GM19238 (cell line): Measurements from ENCODE around the gene FOXP4.

Experiments
- DNase-seq: peaks from one replicate; pipeline ENCODE4 v3.0.0; 2011; ENCODE audit warnings: low spot score; ENCODE audit not compliant: insufficient read length

The FOXP4 gene

DNA sequence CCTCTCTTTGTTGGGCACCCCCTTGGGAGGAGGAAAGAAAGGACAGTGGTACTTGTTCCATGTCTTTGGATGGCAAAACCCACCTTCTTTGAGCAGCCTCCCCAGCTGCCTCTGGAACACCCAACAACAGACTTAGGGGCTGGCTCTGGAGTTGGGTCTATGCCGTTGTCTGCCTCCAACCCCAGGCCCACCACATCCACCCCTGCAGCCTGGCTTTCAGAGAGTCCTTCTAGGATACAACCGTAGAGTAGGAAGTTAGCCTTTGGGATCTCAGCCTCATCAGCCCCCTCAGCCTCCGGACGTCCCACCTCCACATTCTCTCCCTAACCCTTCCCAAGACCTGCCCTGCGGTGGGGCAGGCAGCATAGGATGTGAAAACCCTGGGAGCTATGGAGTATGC, 36.4 kb downstream of the FOXP4 start:
- no peak for DNase-seq

- DNase-seq, result no peak
These were observed 37.4 kb downstream of the FOXP4 start for GRCh38 chr6:41583565-41583964.

- no peak for DNase-seq
These were observed 38.0 kb downstream of the FOXP4 start for GRCh38 chr6:41584205-41584604.

DNA sequence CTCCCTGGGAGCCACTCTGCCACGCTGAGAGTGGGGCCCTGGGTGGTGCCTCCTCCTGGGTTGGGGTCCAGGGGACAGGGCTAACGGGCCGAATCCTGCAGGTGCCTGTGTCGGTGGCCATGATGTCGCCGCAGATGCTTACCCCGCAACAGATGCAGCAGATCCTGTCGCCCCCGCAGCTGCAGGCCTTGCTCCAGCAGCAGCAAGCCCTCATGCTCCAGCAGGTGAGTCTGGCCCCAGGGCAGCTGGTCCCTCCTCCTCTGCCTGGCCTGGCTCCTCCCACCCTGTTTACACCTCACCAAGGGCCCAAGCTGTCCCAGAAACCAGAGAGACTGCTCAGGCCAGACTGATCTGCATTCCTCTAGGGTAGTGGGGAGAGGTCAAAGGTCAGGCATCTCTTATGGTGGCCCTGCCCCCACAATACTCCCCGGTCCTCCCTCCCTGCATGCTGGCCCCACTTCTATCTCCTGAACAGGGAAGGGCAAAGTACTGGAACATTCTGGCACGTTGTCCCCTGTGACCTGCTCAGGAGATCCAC, 38.6 kb downstream of the FOXP4 start:
- DNase-seq, result no peak

DNA sequence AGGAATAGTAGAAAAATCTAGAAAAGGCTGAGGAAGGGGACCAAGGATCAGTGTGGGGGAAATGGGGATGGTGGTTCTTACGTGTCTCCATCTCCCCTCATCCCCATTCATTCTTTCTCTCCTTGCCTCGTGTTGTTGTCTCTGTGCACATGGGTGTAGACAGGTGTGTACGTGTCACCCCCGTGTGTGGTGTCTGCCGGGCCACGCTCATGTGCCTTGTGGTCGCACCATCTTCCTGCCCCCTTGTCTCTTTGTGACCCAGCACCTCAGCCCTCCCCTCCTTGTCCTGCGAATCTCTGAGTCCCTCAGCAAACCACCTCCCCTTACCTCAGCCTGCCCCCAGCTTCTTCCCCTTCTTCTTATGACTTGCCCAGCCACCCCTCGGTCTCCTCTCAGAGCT, 39.4 kb downstream of the FOXP4 start:
- no peak for DNase-seq

GRCh38 chr6:41586252-41587007, 40.2 kb downstream of the FOXP4 start:
- no peak for DNase-seq

GRCh38 chr6:41587131-41587879, 41.1 kb downstream of the FOXP4 start:
- DNase-seq, result no peak

GRCh38 chr6:41588111-41588510, 41.9 kb downstream of the FOXP4 start:
- DNase-seq, result no peak

DNA sequence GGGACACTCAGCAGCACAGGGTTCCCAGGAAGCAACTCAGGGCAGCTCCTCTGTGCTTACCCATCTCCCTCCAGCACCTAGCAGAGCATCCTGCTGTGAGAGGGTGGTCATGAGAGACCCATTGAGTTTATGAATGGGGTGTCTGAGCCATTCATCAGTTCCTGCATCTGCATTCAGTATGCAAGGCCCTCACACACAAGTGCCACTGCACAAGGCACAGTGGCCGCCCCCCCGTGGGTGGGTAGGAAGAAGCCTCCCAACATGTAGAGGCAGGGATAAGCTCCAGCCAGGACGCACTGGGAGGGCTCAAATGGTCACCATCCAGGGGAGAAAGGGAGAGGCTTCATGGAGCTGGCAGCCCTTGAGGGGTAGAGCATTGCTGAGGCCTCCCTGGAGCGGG, 43.0 kb downstream of the FOXP4 start:
- DNase-seq, result no peak

DNA sequence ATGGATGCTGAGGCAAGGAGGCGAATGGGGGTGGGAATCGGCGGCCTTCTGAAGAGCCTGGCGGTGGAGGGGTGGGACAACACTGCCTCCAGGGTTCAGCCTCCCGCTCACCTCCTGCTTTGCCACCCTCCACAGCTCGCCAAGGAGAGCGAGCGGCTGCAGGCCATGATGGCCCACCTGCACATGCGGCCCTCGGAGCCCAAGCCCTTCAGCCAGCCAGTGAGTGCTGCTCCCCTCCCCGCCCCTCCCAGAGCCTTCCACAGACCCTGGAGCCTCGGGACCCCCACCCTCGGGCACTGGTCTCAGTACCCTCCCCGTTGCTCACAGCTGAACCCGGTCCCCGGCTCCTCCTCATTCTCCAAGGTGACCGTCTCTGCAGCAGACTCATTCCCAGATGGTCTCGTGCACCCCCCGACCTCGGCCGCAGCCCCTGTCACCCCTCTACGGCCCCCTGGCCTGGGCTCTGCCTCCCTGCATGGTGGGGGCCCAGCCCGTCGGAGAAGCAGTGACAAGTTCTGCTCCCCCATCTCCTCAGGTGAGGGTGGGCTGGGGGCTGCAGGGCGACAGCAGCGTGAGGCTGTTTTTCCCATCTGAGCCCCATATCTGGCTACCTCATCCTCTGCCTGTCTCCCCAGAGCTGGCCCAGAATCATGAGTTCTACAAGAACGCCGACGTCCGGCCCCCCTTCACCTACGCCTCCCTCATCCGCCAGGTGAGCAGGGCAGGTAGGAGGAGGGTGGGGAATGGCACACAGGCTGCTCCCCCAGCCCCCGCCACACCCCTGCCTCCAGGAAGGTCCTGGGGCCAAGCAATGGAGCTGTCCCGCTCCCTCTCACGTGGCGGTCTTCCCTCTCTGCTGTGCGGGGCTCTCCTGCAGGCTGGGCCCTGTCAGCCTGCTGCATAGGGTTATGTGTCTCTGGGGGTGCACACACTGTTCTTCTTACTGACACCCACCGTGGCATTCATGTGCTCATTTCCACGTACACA, 43.7 kb downstream of the FOXP4 start:
- DNase-seq, result no peak

- DNase-seq, result no peak
These were observed 44.9 kb downstream of the FOXP4 start for GRCh38 chr6:41591122-41591521.

DNA sequence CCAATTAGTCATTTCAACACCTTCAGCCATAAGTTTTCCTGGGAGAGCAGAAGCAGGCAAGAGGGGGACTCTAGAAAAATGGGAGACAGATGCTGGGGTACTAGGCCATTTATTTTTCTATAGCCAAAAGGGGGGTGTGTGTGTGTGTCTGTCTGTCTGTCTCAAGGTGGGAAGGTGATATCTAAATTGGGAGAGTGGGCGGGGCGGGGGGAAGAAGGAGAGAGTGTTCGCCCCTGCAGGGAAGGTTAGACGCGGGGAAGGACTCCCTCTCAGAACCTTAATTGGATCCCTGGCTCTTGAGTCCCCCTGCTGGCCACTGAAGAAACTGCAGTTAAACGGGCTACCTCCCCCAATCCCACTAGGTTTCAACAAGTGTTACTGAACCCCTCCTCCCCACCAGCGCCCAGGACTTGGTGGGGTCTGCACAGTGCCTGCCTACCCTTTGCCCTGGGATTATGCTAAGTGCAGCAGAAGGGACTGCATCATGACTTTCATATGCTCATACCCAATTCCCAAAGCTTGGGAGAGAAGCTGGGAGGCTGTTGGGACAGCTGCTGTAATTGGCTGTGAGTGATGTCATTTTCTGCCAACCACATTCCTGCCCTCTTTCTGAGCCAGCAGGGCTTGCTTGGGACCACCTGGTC, 45.8 kb downstream of the FOXP4 start:
- peak; percentile 87 for DNase-seq

DNA sequence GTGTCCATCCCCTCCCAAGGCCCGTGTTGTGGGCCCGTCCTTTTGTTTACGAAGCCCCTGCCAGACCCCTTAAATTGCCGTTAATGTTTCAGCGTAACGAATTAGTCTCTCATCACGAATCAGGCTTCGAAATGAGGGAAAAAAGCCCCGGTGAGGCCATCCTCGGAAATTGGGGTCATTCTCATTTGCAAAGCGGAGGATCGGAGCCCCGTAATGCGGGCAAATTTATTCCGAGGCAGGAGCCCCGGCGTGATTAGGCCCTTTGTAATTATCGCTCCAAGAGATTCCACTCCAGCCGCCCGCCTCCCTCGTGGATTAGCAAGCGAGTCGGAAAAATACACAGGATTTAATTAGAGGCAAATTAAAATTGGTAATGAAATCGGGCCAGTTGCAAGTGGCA, 47.2 kb downstream of the FOXP4 start:
- no peak for DNase-seq

- DNase-seq, result no peak
These were observed 47.7 kb downstream of the FOXP4 start for GRCh38 chr6:41593839-41594238.

GRCh38 chr6:41594326-41594725, 48.1 kb downstream of the FOXP4 start:
- no peak for DNase-seq

DNA sequence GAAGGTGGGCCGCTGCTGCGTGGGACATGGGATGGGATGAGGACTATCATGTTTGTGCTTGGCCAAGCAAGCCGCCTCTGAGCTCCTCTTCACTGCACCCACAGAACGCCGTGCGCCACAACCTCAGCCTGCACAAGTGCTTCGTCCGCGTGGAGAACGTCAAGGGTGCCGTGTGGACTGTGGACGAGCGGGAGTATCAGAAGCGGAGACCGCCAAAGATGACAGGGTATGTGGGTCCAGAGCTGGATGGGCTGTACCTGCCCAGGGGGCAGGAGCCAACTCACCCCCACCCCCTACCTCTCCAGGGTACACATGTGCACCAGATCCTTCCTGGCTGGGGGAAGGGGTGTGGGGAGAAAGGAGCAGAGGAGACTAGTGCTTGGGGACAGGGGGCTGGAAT, 48.6 kb downstream of the FOXP4 start:
- DNase-seq, result no peak

- no peak for DNase-seq
These were observed 49.0 kb downstream of the FOXP4 start for GRCh38 chr6:41595166-41595565.

DNA sequence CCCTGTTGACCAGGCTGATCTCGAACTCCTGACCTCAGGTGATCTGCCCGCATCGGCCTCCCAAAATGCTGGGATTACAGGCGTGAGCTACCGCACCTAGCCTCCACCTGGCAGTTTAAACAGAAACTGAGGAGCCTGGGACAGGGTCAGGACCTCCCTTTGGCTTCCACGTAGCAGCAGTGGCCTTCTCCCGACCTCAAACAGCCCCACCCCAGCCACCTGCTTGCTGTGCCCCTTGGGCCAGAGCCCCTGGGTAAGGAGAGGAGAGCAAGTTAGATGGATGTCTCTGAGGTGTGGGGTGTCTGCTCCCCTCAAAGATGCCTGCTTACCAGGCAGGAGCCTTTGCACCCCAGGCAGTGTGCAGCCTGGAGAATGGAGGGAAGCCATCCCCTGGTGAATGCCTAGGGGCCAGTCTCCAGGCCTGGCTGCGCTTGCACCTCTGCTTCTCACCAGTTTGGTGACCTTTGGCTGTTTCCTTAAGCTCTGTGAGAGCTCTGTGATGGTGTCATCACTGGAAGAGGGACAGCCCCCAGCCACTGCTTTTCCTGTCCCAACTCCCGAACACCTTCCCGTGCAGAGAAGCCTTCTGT, 50.0 kb downstream of the FOXP4 start:
- DNase-seq, result no peak

- no peak for DNase-seq
These were observed 50.6 kb downstream of the FOXP4 start for GRCh38 chr6:41596807-41597206.

DNA sequence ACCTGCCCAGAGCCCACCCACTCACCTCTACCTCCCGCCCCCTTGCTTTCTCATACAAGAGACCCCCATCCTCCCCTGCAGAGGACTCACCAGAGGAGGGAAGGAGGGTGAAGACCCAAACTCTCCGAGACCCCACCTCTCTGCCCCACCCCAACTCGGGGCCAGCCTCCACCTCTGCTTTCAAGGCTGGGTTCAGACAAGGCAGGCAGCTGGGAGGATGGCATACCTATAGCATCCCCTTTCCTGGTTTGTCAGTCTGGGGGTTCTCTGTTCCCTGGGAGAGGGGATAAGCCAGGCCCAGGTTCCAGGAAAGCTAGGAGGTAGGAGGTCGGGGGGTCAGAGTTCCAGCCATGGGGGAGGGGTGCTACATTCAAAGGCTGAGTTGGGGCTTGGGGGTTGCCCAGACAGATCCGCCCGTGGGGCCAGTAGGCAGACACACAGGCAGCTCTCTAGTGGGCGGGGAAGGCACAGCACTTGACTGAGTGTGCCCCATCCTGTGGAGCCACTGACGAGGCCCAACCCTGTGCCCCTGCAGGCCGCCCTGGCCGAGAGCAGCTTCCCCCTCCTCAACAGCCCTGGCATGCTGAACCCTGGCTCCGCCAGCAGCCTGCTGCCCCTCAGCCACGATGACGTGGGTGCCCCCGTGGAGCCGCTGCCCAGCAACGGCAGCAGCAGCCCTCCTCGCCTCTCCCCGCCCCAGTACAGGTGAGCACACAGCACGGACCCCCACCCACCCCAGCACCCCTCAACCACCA, 51.2 kb downstream of the FOXP4 start:
- DNase-seq, result no peak
